Effector CD8-positive, alpha-beta T cell (primary cell): ENCODE data around the gene NHLRC3.
"Not testable (repeated sequence)": the region's sequence is repeated elsewhere in the genome, so short reads cannot be mapped to it uniquely, and the experiment has no call there.

Experiments used
- DNase-seq: peaks from one replicate; lab custom pipeline; 2025; lab: John Stamatoyannopoulos, UW

Gene NHLRC3

DNA sequence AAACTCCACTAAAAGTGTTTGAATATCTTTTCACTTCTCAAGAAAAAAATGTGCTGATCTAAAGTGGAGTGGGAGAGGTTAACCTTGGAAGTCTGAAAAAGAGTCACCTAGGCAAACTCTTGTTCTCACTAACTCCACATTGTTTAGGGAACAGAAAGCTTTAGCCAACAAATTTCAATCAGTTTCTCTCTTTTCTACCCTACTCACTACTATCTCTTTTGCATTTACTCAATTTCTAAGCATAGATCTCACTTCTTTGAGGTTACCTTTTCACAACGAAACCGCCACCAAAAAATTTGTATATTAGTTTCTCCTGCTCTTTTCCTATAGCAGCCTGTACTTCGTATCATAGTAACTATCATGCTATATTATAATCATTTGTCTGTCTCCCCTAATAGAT is 6.3 kb downstream of the NHLRC3 start:
- DNase-seq = no peak

- DNase-seq = no peak
Observed at GRCh38 chr13:39047560-39047959, 9.3 kb downstream of the NHLRC3 start.

GRCh38 chr13:39048806-39049205 is 10.6 kb downstream of the NHLRC3 start:
- no peak for DNase-seq

DNA sequence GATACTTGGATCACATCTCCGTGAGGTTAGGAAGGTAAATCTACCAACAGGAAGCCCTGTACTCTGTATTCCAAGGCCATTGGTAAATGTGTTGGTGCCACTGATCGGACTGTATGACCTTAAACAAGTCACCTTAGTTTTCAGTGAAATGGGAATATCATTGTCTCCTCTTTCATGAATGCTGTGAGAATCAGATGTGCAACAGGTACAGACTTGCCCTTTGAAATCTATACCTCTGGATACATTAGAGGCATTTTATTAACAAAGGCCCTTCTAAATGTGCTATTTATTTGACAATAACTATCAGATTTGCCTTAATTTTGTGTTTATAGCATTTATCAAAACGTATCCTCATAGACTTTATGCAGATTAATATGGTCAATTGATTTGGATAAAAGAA is 11.0 kb downstream of the NHLRC3 start:
- DNase-seq = no peak

DNA sequence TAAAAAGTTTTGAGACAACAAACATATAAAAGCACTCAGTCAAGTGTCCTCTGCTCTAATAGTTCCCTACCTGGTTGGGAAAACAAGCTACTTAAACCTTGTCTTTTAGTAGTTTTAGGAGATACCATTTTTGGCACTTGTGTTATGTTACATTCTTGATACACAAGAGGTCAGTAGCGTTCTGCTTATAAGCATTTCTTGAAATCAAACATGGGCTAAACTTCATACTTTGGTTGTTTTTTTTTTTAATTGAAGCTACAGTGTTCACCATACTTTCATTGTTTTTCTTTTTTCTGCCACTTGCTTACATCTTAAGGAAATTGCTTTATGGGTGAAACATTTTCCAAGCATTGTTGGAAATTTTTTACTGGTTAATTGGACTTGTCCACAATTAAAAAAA is 12.9 kb downstream of the NHLRC3 start:
- no peak for DNase-seq

DNA sequence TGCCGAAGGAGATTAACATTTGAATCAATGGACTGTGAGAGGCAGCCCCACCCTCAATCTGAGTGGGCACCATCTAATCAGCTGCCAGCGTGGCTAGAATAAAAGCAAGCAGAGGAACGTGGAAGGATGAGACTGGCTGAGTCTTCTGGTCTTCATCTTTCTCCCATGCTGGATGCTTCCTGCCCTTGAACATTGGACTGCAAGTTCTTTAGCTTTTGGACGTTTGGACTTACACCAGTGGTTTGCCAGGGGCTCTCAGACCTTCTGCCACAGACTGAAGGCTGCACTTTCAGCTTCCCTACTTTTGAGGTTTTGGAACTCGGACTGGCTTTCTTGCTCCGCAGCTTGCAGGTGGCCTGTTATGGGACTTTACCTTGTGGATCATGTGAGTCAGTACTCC is 14.7 kb downstream of the NHLRC3 start:
- DNase-seq = no peak

DNA sequence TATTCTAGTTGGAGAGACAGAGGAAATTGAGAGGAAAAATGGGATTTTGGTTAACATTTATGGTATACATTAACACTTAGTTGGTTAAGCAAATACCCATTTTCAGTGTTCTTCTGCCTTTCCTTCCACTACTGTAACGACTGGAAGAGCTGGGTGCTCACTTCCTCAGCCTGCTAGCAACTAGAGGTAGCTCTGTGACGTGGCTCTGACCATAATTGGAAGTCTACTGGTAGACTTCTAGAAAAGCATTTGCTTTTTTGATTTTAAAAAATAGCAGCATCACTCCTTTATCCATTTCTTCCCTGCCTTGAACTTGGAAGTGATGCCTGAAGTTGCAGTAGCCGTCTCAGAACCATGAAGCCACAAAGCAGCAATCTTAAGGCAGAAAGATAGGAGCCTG is 15.9 kb downstream of the NHLRC3 start:
- DNase-seq = no peak

GRCh38 chr13:39056018-39056417 is 17.8 kb downstream of the NHLRC3 start:
- no peak for DNase-seq

- no peak for DNase-seq
Observed at GRCh38 chr13:39058040-39058439, 19.8 kb downstream of the NHLRC3 start.

- DNase-seq = no peak
Observed at GRCh38 chr13:39062004-39062403, 23.7 kb downstream of the NHLRC3 start.

DNA sequence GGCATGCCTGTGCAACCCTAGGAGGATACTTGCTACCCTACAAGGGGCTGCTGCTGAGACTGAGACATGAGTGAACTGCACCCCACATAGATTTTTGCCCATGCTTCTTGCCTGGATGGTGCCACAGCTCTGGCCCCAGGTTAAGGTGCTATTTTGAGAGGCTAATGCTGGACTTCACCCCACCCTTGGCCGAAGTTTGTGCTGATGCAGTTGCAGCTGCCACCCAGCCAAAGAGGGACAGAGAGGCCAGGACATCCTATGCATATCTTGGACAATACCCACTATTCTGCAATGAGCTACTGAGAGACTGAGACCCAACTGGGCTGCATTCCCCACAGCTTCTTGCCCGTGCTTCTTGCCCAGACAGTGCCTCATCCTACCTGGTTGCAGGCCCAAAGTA is 34.6 kb downstream of the NHLRC3 start:
- no peak for DNase-seq

- no peak for DNase-seq
Observed at GRCh38 chr13:39073983-39074382, 35.7 kb downstream of the NHLRC3 start.

DNA sequence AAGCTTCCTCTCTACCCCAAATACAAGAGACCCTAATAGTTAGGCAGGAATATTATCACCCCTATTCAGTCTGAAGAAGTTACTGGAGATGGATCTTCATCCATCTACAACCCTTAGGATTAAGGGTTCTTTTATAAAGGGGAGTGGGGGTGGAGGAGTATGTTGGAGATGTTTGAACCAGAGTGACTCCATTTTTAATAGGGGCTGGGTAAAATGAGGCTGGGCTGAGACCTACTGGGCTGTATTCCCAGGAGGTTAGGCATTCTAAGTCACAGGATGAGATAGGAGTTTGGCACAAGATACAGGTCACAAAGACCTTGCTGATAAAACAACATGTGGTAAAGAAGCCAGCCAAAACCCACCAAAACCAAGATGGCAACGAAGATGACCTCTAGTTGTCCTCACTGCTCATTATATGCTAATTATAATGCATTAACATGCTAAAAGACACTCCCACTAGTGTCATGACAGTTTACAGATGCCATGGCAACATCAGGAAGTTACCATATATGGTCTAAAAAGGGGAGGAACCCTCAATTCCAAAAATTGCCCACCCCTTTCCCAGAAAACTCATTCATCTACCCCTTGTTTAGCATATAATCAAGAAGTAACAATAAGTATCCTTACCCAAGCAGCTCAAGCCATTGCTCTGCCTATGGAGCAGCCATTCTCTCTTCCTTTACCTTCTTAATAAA is 48.1 kb downstream of the NHLRC3 start:
- not testable (repeated sequence) for DNase-seq

DNA sequence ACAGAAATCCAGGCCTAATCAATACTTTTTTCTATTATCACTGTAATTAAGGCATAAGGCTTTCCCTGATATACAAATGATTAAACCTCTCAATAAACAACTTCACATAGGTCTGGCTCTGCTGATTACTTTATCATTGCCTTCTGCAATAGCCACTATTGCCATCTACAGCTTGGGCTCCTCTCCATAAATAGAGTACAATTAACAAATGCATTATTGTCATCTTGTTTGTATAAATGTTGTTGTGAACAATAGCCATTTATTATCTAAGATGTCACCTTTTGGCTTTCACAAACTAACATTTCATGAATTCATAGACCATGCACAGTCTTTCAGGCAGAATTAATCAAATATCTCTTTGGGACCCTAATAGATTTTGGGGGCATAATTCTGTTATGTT is 53.3 kb downstream of the NHLRC3 start:
- no peak for DNase-seq

- no peak for DNase-seq
Observed at GRCh38 chr13:39095500-39095899, 57.2 kb downstream of the NHLRC3 start.

DNA sequence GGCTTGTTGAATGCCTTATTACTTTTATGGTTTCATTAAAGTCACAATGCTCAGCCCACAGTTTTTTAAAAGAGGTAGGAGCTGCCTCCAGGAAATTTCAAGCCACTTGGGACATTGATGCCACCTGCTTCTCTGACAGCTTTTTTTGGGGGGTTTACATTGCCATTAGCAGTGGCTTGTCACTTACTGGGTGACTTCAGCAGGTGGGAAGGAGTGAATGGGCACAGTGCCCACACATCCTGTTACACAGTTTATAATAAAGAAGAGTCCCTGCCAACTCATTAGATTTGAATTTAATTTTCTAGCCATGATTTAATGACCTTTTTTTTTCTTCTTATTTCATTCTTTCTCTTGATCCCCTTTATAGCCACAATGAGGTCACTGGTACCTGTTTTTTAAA is 61.0 kb downstream of the NHLRC3 start:
- DNase-seq = no peak
